GM12891 (cell line): ENCODE measurements around the gene PKP1.

ENCODE experiments used
- DNase-seq: peaks from one replicate; pipeline ENCODE4 v3.0.0; 2011; ENCODE audit warnings: low spot score; ENCODE audit not compliant: insufficient read length
- FAIRE-seq: peaks from 2 replicates; lab custom pipeline; 2011; peaks lifted over from hg19 to GRCh38; lab: Jason Lieb, UNC
- PAX5 ChIP-seq: IDR thresholded peaks from 2 replicates; pipeline ENCODE4 v1.6.1; 2011; ENCODE audit warnings: low read length, moderate library complexity, mild to moderate bottlenecking; ENCODE audit not compliant: insufficient read depth, severe bottlenecking
- POLR2A ChIP-seq: IDR thresholded peaks from 2 replicates; pipeline ENCODE4 v1.6.1; 2011; ENCODE audit warnings: low read depth, low read length, control low read depth
- POLR2AphosphoS5 ChIP-seq: IDR thresholded peaks from 2 replicates; pipeline ENCODE4 v1.6.1; 2011; ENCODE audit warnings: low read depth, low read length, control low read depth
- POU2F2 ChIP-seq: IDR thresholded peaks from 2 replicates; pipeline ENCODE4 v1.6.1; 2011; ENCODE audit warnings: low read depth, mild to moderate bottlenecking, control low read depth, low read length, moderate library complexity
- SPI1 ChIP-seq: IDR thresholded peaks from 2 replicates; pipeline ENCODE4 v1.6.1; 2011; ENCODE audit warnings: low read depth, low read length, control low read depth
- TAF1 ChIP-seq: IDR thresholded peaks from 2 replicates; pipeline ENCODE4 v1.6.1; 2011; ENCODE audit warnings: low read depth, low read length, control low read depth

PKP1 gene

GRCh38 chr1:201313086-201313485, 29.8 kb downstream of the PKP1 start:
- no peak for TF ChIP-seq POLR2AphosphoS5
- TF ChIP-seq TAF1: no peak
- TF ChIP-seq POU2F2: no peak
- no peak for TF ChIP-seq POLR2A
- TF ChIP-seq PAX5: no peak
- TF ChIP-seq SPI1: no peak
- FAIRE-seq (no peak), DNase-seq (no peak)

- DNase-seq (no peak), FAIRE-seq (no peak)
Measured at GRCh38 chr1:201316556-201316955, 33.2 kb downstream of the PKP1 start.

DNA sequence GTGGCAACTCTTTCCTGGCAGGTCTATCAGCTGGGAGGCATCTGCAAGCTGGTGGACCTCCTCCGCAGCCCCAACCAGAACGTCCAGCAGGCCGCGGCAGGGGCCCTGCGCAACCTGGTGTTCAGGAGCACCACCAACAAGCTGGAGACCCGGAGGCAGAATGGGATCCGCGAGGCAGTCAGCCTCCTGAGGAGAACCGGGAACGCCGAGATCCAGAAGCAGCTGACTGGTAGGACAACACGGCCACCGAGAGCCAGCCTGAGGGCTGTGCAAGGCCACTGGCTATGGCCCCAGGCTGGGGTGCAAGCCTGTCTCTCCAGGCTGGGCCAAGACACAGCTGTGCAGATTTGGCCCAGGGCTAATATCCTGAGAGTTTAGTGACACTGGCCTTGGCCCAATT, 34.2 kb downstream of the PKP1 start:
- FAIRE-seq: no peak
- TF ChIP-seq POU2F2: no peak
- no peak for TF ChIP-seq TAF1
- TF ChIP-seq POLR2A: no peak
- no peak for TF ChIP-seq POLR2AphosphoS5
- TF ChIP-seq PAX5: no peak
- TF ChIP-seq SPI1: no peak
- no peak for DNase-seq

More at GRCh38 chr1:201316556-201316955, 33.2 kb downstream of the PKP1 start:
- no peak for TF ChIP-seq POU2F2

DNA sequence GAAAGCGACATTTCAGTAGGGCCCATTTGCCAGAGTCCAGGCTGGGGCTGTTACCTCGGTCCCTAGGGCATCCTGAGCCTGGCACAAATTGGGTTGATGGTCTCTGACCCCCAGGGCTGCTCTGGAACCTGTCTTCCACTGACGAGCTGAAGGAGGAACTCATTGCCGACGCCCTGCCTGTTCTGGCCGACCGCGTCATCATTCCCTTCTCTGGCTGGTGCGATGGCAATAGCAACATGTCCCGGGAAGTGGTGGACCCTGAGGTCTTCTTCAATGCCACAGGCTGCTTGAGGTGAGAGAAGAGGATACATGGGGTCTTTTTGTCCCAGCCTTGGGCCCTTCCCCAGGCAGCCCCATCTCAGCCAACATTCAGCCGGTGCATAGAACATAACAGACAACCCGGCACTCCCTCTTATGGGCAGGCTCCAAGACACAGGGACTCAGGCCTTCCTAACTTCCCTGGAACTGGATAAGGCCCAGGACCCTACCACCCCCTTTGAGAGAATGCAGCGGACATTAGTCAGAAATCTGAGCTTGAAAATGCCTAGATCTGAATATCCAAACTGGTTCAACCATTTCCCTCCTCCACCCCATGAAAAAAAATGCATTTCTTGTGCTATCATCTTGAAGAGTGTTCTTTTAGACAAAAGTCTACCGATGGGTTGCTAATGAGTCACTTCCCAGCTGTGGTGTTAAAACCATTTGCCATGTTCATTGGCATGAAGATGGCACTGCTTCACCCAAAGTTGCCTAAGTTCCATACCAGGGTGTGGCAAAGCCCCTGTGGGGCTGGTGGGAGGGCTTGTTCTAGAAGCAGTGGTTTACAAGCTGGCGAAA, 35.4 kb downstream of the PKP1 start:
- DNase-seq (no peak), FAIRE-seq (no peak)
- TF ChIP-seq POLR2A: no peak
- no peak for TF ChIP-seq POU2F2
- TF ChIP-seq TAF1: no peak
- TF ChIP-seq SPI1: no peak
- no peak for TF ChIP-seq POLR2AphosphoS5
- TF ChIP-seq PAX5: no peak

DNA sequence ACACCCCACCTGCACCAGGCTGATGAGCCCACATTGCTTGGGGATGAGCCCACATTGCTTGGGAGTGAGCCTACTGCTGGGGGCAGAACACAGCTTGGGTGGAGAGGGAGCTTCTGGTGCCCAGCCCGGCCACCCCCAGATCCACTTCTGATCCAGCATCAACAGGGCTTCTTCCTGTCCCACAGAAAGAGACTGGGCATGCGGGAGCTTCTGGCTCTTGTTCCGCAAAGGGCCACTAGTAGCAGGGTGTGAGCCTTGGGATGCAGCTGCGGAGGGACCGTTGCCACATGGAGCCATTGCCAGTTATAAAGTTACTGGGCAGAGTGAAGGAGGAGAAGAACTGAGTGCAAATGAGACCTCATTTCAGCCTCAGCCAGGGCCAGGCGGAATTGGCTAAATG, 36.3 kb downstream of the PKP1 start:
- DNase-seq (no peak), FAIRE-seq (no peak)
- no peak for TF ChIP-seq TAF1
- TF ChIP-seq POU2F2: no peak
- no peak for TF ChIP-seq POLR2A
- TF ChIP-seq PAX5: no peak
- no peak for TF ChIP-seq SPI1
- TF ChIP-seq POLR2AphosphoS5: no peak

DNA sequence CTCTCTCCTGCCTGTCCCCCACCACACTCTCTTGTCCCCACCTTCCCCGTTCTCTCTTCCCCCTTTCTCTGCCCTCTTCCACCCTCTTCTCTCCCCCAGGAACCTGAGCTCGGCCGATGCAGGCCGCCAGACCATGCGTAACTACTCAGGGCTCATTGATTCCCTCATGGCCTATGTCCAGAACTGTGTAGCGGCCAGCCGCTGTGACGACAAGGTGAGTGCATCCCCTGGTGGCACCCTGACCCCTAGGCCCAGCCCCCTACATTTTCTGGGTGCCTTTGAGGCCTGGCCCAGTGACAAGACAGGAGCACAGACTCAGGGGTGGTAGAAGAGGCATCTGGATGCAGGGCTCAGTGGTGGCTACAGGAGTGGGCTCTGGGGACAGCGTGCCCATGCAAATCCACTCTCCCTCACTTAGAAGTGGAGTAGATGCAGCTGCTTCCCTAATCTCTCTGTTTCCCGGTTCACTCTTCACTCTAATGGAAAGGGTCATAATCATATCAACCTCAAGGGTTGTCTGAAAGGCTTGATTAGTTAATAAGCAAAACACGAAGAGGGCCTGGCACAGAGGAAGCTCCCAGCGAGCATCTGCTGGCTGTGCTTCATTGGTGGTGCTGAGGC, 37.0 kb downstream of the PKP1 start:
- no peak for TF ChIP-seq PAX5
- no peak for TF ChIP-seq POLR2AphosphoS5
- TF ChIP-seq SPI1: no peak
- no peak for TF ChIP-seq TAF1
- no peak for TF ChIP-seq POU2F2
- no peak for TF ChIP-seq POLR2A
- DNase-seq (no peak), FAIRE-seq (no peak)

DNA sequence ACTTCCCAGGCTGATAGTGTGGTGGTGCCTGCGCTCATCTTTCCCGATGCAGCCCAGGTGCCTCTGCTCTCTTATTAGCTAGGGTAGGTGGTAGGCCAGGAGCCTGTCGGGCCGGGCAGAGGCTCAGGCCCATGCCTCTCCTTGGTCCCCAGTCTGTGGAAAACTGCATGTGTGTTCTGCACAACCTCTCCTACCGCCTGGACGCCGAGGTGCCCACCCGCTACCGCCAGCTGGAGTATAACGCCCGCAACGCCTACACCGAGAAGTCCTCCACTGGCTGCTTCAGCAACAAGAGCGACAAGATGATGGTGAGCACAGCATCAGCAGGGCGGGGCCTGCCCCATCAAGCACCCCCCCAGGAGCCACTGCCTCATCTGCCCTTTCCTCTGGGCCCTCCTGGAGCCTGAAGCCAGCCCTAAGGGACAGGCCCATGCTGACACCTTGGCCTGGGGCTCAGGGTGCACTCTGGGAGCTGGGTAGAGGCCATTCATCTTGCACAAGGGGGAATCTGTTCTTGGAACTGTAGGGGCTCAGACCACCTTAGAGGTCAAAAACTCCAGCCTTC, 38.6 kb downstream of the PKP1 start:
- TF ChIP-seq POU2F2 (no peak), SPI1 (no peak), POLR2A (no peak), POLR2AphosphoS5 (no peak), PAX5 (no peak), TAF1 (no peak)
- DNase-seq: no peak
- no peak for FAIRE-seq

DNA sequence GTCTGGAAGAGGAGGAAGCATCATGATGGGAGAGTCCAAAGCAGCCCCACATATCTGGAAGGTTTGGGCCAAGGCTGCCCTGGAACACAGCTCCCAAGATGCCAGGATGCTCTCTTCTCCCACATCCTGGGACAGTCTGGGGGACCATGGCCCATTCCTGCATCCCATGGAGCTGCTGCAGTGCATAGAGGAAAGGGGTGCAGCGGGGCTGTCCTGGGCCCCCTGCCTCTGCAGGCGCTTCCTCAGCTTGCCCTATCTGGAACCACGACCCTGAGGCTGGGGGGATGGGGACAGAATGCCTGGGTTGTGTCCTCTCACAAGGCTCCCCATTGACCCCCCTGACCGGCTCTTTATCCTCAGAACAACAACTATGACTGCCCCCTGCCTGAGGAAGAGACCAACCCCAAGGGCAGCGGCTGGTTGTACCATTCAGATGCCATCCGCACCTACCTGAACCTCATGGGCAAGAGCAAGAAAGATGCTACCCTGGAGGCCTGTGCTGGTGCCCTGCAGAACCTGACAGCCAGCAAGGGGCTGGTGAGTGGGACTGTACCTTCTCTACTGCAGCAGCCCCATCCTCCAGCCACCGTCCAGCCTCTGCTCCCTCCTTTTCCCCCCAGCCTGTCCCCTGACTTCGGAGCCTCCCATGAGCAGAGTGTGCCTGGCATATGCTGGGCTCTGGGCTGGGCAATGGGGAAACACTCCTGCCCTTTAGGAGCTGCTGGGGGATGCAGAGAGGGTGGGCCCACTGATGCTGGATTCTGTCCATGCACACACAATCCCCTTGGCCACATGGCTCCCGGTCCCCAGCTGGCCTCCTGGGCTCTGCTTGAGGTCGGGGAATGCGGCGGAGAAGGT, 39.6 kb downstream of the PKP1 start:
- FAIRE-seq (no peak), DNase-seq (no peak)
- TF ChIP-seq POLR2AphosphoS5 (no peak), TAF1 (no peak), POU2F2 (no peak), PAX5 (no peak), POLR2A (no peak), SPI1 (no peak)

- DNase-seq (no peak), FAIRE-seq (no peak)
- TF ChIP-seq TAF1 (no peak), PAX5 (no peak), SPI1 (no peak), POLR2A (no peak), POU2F2 (no peak), POLR2AphosphoS5 (no peak)
Measured at GRCh38 chr1:201324306-201324705, 41.0 kb downstream of the PKP1 start.
